ENCODE results near the gene OPCML. TPM values are rescaled to one million over a fixed set of nuclear protein-coding genes. Genes with fewer than 3 reads are reported as not detected.

Gene OPCML
- total RNA-seq, 1 donor from 2014 or later, result not detected

DNA sequence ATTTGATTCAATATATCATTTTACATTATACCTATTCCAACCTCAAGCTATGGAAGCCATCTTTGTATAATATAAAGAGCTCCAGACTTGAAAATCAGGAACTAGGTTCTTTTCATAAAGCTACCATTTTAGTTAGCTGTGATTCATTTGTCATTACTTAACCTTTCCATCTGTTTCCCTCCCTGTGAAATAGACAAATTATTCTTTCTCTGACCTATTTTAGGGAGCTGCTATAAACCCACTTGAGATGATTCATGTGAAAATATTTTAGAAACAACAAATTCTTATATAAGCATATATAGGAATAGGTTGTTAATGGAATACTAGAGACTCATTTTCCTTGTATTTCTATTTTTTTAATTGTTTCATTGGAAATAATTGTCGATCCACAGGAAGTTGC, 1012.1 kb downstream of the OPCML start:
- no peak overlapping the region for H3K4me3 ChIP-seq
- no peaks in the 10 kb centered on the region for H3K36me3 ChIP-seq
- H3K4me1 ChIP-seq, result no peaks in the 10 kb centered on the region
- intact Hi-C loops (cut with DNase I), result no loop called here
- no peak overlapping the region for H3K27ac ChIP-seq
- no peak for TF ChIP-seq POLR2AphosphoS5 (IDR thresholded peaks at IDR 0.05; ENCODE audit: insufficient read depth in 1 of 2, low read depth in 1 of 2)
- TF ChIP-seq POLR2A (IDR thresholded peaks at IDR 0.05), result no peak
- no peak for TF ChIP-seq CTCF (IDR thresholded peaks at IDR 0.05)
- no peak for DNase-seq (ENCODE audit: extremely low spot score in 2 of 2)
- H3K9me3 ChIP-seq, result no peaks in the 10 kb centered on the region
- H3K27me3 ChIP-seq, result no peaks in the 10 kb centered on the region

DNA sequence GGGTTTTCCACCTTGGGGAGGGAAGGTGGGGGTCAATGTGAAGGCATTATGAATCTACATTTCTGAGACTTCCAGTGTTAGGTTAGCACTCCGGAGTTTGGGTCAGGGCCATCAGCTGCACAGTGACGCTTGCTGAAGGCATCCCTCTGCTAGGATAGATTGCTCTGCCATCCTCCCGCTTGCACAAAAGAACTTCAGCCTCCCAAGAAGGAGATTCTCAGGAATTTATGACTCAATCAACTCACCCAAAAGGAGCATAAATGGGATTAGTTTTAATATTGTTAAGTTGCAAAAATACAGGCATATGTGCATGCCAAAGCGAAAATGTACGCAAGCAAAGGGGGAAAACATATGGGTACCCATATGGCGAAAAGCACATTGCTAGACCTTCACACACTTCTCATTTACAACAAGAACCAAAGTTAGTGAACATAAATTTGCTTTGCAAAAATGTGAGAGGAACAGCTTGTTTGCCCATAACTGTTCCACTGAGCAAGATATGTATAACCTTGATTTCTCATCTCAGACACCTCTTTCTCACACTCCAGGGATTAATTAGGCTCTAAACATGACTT, 1013.0 kb downstream of the OPCML start:
- Histone ChIP-seq H3K9me3 (no peaks in the 10 kb centered on the region), H3K27me3 (no peaks in the 10 kb centered on the region), H3K36me3 (no peaks in the 10 kb centered on the region), H3K4me1 (no peaks in the 10 kb centered on the region), H3K4me3 (no peak overlapping the region), H3K27ac (no peak overlapping the region)
- DNase-seq (ENCODE audit: extremely low spot score in 2 of 2), result no peak
- no peak for TF ChIP-seq CTCF (IDR thresholded peaks at IDR 0.05)
- TF ChIP-seq POLR2A (IDR thresholded peaks at IDR 0.05), result no peak
- no peak for TF ChIP-seq POLR2AphosphoS5 (IDR thresholded peaks at IDR 0.05; ENCODE audit: insufficient read depth in 1 of 2, low read depth in 1 of 2)
- intact Hi-C loops (cut with DNase I), result no loop called here

DNA sequence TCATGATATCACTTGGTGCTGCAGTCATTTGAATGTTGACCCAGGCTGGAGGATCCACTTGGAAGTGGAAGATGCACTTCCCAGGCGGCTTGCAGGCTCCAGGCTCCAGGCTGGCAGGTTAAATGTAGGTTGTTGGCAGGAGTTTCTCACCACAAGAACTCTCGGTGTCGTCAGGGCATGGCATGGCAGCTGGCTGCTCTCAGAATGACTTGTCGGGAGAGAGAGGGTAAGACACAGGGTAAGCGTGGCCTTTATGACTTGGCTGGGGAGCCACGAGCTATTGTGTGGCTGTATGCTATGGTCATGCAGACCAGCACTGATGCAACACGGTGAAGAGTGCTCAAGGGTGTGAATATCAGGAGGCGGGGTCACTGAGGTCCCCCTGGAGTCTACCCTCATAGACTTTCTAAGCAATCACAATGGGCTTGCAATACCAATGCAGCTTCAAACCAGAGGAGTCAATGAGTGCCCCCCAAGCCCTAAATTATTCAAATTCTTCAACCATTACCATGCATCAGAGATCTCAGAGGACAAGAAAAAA, 1027.7 kb downstream of the OPCML start:
- H3K4me3 ChIP-seq, result no peak overlapping the region
- no peaks in the 10 kb centered on the region for H3K27me3 ChIP-seq
- H3K4me1 ChIP-seq, result no peaks in the 10 kb centered on the region
- H3K27ac ChIP-seq, result no peak overlapping the region
- DNase-seq (ENCODE audit: extremely low spot score in 2 of 2), result no peak
- intact Hi-C loops (cut with DNase I), result no loop called here
- TF ChIP-seq CTCF (IDR thresholded peaks at IDR 0.05) (no peak), POLR2A (IDR thresholded peaks at IDR 0.05) (no peak), POLR2AphosphoS5 (IDR thresholded peaks at IDR 0.05; ENCODE audit: insufficient read depth in 1 of 2, low read depth in 1 of 2) (no peak)
- no peaks in the 10 kb centered on the region for H3K36me3 ChIP-seq
- H3K9me3 ChIP-seq, result no peaks in the 10 kb centered on the region

- intact Hi-C loops (cut with DNase I), result no loop called here
- H3K9me3 ChIP-seq, result no peaks in the 10 kb centered on the region
- TF ChIP-seq CTCF (IDR thresholded peaks at IDR 0.05) (no peak), POLR2A (IDR thresholded peaks at IDR 0.05) (no peak)
Measured at GRCh38 chr11:132501356-132501755, 1030.9 kb downstream of the OPCML start.

DNA sequence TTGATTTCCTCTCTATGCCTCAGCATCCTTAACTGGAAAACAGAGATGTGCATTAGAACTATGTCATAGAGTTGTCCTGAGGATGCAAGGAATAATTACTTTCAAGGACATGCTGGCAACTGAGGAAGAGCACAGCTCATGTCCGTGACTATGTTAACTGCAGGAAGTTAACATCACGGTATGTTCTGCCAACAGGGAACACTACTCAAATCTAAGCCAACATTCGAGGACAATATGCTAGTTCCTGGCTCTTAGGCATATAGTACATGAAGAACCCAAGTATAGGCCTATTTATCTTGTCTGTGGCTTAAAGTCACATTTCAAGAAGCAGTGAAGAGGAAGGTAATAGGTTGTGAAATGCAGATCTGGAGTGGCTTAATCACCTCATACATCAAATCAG, 1032.6 kb downstream of the OPCML start:
- intact Hi-C loops (cut with DNase I), result no loop called here
- Histone ChIP-seq H3K4me1 (no peaks in the 10 kb centered on the region), H3K27me3 (no peaks in the 10 kb centered on the region), H3K4me3 (no peak overlapping the region), H3K27ac (no peak overlapping the region), H3K36me3 (no peaks in the 10 kb centered on the region), H3K9me3 (no peaks in the 10 kb centered on the region)
- TF ChIP-seq POLR2AphosphoS5 (IDR thresholded peaks at IDR 0.05; ENCODE audit: insufficient read depth in 1 of 2, low read depth in 1 of 2) (no peak), CTCF (IDR thresholded peaks at IDR 0.05) (no peak), POLR2A (IDR thresholded peaks at IDR 0.05) (no peak)
- DNase-seq (ENCODE audit: extremely low spot score in 2 of 2), result no peak

More at GRCh38 chr11:132501356-132501755, 1030.9 kb downstream of the OPCML start:
- no peaks in the 10 kb centered on the region for H3K36me3 ChIP-seq
- H3K4me3 ChIP-seq, result no peak overlapping the region
- no peak overlapping the region for H3K27ac ChIP-seq
- no peak for DNase-seq (ENCODE audit: extremely low spot score in 2 of 2)
- no peaks in the 10 kb centered on the region for H3K4me1 ChIP-seq
- H3K27me3 ChIP-seq, result no peaks in the 10 kb centered on the region

Measured in vagina (tissue), 2 donors.